Suprapubic skin (tissue), 3 donors: ENCODE data around the gene FAM227A.

Experiments
- CTCF ChIP-seq, 2 donors: fragments of 200-600 bp in 1 of 2; fragments of 450-650 bp in 1 of 2; sonication (generic) in 1 of 2; IDR thresholded peaks; one replicate each; pipeline ENCODE4 v1.5.1; 2016 to 2019; ENCODE audit warnings: antibody characterized with exemption in 2 of 2, mild to moderate bottlenecking in 1 of 2, moderate library complexity in 1 of 2
- EP300 ChIP-seq: sonication (generic); formaldehyde crosslinking; IDR thresholded peaks from one replicate; pipeline ENCODE4 v1.6.1; 2017; ENCODE audit warnings: antibody characterized with exemption
- POLR2A ChIP-seq, 2 donors: fragments of 450-650 bp; IDR thresholded peaks; one replicate each; pipeline ENCODE4 v1.6.1; 2017; ENCODE audit warnings: antibody characterized with exemption in 2 of 2, mild to moderate bottlenecking in 2 of 2, moderate library complexity in 2 of 2

- TF ChIP-seq CTCF (IDR thresholded peaks at IDR 0.05) (no peak), EP300 (no peak), POLR2A (IDR thresholded peaks at IDR 0.05) (no peak)
Observed at GRCh38 chr22:38694049-38694448, 37.9 kb upstream of the FAM227A start.
